HG02623 (cell line): ENCODE data around the gene TLR3.
A peak's percentile ranks its signal among the peaks of the same experiment; 100 is the strongest.
"Not testable (repeated sequence)": the region's sequence is repeated elsewhere in the genome, so short reads cannot be mapped to it uniquely, and the experiment has no call there.

Source experiments
- ATAC-seq: cut with Tn5 transposase; IDR thresholded peaks from one replicate; pipeline ENCODE4 v1.9.1; 2021; ENCODE audit warnings: moderate library complexity; ENCODE audit not compliant: unreplicated experiment

Gene TLR3

GRCh38 chr4:186047501-186047900 is 21.5 kb upstream of the TLR3 start:
- ATAC-seq, result not testable (repeated sequence)

GRCh38 chr4:186050135-186050534 is 18.8 kb upstream of the TLR3 start:
- ATAC-seq, result not testable (repeated sequence)

GRCh38 chr4:186051096-186051495 is 17.9 kb upstream of the TLR3 start:
- no peak for ATAC-seq

- peak; percentile 100 for ATAC-seq
These were observed 10.5 kb upstream of the TLR3 start for GRCh38 chr4:186058253-186058979.

GRCh38 chr4:186058980-186059316 is 10.0 kb upstream of the TLR3 start:
- ATAC-seq, result no peak

GRCh38 chr4:186061921-186062320 is 7.0 kb upstream of the TLR3 start:
- no peak for ATAC-seq

GRCh38 chr4:186067757-186068385 is 1.1 kb upstream of the TLR3 start:
- ATAC-seq, result peak; percentile 65

- ATAC-seq, result no peak
These were observed 773 bp downstream of the TLR3 start for GRCh38 chr4:186069729-186070128.

- ATAC-seq, result no peak
These were observed 3.6 kb downstream of the TLR3 start for GRCh38 chr4:186072516-186072915.

- no peak for ATAC-seq
These were observed 5.2 kb downstream of the TLR3 start for GRCh38 chr4:186074189-186074588.

- ATAC-seq, result no peak
These were observed 10.2 kb downstream of the TLR3 start for GRCh38 chr4:186078981-186079638.

- ATAC-seq, result no peak
These were observed 10.7 kb downstream of the TLR3 start for GRCh38 chr4:186079694-186080093.

- no peak for ATAC-seq
These were observed 12.3 kb downstream of the TLR3 start for GRCh38 chr4:186081202-186081807.

GRCh38 chr4:186082221-186082620 is 13.3 kb downstream of the TLR3 start:
- no peak for ATAC-seq

GRCh38 chr4:186088523-186088922 is 19.6 kb downstream of the TLR3 start:
- no peak for ATAC-seq

GRCh38 chr4:186092296-186092695 is 23.3 kb downstream of the TLR3 start:
- ATAC-seq, result no peak

- no peak for ATAC-seq
These were observed 26.4 kb downstream of the TLR3 start for GRCh38 chr4:186095406-186095805.

- no peak for ATAC-seq
These were observed 27.8 kb downstream of the TLR3 start for GRCh38 chr4:186096681-186097165.

GRCh38 chr4:186097386-186097785 is 28.4 kb downstream of the TLR3 start:
- ATAC-seq, result no peak

- ATAC-seq, result no peak
These were observed 34.0 kb downstream of the TLR3 start for GRCh38 chr4:186102931-186103330.

- ATAC-seq, result peak; percentile 69
These were observed 35.3 kb downstream of the TLR3 start, which contains the start of gene FAM149A for GRCh38 chr4:186104114-186104889. FAM149A (plus strand) TSS chr4:186104704.
